ENCODE data around the gene TGIF2. TPM values are rescaled to one million over a fixed set of nuclear protein-coding genes. Genes with fewer than 3 reads are reported as not detected.

The TGIF2 gene
- total RNA-seq, 1 donor from 2014 or later: 43.5 TPM

DNA sequence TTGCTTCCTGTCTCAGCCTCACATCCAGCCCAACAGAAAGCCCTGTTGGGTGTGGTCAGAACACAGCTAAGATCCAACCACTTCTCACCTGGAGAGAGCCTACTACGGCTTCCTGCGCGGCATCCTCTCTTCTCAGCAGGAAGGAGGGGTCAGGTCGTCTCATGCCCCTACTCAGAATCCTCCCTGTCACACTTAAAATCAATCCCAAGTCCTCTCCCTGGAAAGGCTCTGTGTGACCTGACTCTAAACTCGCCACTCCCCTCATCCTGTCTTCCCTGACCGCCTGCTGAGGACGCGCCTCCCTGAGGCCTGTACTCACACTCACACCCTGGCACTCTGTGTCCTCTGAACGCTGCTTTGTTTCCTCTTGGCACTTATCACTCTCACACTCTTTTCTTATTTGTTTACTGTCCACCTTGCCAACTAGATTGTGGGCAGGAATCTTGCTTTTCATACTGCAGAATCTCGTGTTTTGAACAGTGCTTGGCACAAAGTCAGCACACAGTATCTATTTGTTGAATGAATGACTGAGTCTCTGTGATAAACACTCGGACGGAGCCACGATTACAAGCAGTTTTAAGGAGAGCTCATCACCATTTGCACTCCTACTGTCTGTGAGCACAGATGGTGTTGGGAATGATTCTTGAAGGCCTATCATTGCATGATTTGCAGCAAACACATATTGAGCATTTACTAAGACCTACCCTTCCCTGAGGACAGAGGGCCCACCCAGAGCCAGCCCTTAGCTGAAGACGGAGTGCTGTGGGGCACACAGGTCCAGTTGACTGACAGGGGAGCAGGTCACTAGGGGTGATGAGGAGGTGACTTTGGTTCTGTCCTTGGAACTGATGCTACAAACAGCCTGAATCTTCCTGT, 50.9 kb downstream of the TGIF2 start:
- H3K4me3 Mint-ChIP-seq: no peak overlapping the region
- no peaks in the 10 kb centered on the region for H3K27me3 Mint-ChIP-seq
- no peaks in the 10 kb centered on the region for H3K36me3 Mint-ChIP-seq
- peaks cover 8% of the 10 kb centered on the region for H3K4me1 Mint-ChIP-seq (ENCODE audit: unreplicated experiment)
- H3K27ac Mint-ChIP-seq: no peak overlapping the region
- no peaks in the 10 kb centered on the region for H3K9me3 Mint-ChIP-seq
- DNase-seq (ENCODE audit: extremely low spot score, unreplicated experiment): no peak
- TF ChIP-seq CTCF (conservative IDR thresholded peaks at IDR 0.05): no peak

DNA sequence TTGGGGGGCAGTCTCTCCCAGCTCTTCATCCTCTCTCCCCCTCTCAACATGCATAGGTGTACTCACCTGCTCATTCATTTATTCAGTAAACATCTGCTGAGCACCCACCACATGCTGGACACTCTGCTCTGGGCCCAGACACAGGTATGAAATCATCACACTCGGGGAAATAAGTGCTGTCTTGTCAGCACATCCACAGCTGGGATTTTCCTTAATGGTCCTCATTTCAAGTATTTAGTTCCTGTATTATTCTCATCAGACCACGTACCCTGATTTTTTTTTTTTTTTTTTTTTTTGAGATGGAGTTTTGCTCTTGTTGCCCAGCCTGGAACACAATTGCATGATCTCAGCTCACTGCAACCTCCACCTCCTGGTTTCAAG, 51.5 kb downstream of the TGIF2 start:
- Mint-ChIP-seq H3K36me3 (no peaks in the 10 kb centered on the region), H3K4me3 (no peak overlapping the region)

DNA sequence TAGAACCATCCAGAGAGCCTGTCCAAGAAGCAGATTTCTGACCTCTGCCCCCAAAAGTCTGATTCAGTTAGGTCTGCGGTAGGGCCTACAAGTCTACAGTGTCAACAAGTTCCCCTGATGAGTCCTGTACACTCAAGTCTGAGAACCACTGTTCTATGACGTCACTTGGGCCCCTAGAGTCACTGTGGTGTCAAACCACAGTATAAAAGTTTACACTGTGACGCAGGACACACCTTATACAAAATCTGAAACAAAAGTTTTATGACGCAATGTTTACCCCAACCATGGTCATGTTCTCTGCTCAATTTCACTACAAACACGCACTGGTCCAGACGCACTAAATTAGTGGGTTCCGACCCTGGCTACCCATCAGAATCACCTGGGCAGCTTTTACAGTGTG, 54.7 kb downstream of the TGIF2 start:
- peaks cover 8% of the 10 kb centered on the region for H3K4me1 Mint-ChIP-seq (ENCODE audit: unreplicated experiment)
- H3K27ac Mint-ChIP-seq: no peak overlapping the region
- H3K36me3 Mint-ChIP-seq: no peaks in the 10 kb centered on the region
- no peak for TF ChIP-seq CTCF (conservative IDR thresholded peaks at IDR 0.05)
- DNase-seq (ENCODE audit: extremely low spot score, unreplicated experiment): no peak
- no peaks in the 10 kb centered on the region for H3K9me3 Mint-ChIP-seq
- H3K27me3 Mint-ChIP-seq: no peaks in the 10 kb centered on the region
- no peak overlapping the region for H3K4me3 Mint-ChIP-seq

More for the DNA sequence above, 51.5 kb downstream of the TGIF2 start:
- Mint-ChIP-seq H3K27me3 (no peaks in the 10 kb centered on the region), H3K9me3 (no peaks in the 10 kb centered on the region), H3K27ac (no peak overlapping the region), H3K4me1 (ENCODE audit: unreplicated experiment) (peaks cover 8% of the 10 kb centered on the region)
- no peak for TF ChIP-seq CTCF (conservative IDR thresholded peaks at IDR 0.05)
- no peak for DNase-seq (ENCODE audit: extremely low spot score, unreplicated experiment)

DNA sequence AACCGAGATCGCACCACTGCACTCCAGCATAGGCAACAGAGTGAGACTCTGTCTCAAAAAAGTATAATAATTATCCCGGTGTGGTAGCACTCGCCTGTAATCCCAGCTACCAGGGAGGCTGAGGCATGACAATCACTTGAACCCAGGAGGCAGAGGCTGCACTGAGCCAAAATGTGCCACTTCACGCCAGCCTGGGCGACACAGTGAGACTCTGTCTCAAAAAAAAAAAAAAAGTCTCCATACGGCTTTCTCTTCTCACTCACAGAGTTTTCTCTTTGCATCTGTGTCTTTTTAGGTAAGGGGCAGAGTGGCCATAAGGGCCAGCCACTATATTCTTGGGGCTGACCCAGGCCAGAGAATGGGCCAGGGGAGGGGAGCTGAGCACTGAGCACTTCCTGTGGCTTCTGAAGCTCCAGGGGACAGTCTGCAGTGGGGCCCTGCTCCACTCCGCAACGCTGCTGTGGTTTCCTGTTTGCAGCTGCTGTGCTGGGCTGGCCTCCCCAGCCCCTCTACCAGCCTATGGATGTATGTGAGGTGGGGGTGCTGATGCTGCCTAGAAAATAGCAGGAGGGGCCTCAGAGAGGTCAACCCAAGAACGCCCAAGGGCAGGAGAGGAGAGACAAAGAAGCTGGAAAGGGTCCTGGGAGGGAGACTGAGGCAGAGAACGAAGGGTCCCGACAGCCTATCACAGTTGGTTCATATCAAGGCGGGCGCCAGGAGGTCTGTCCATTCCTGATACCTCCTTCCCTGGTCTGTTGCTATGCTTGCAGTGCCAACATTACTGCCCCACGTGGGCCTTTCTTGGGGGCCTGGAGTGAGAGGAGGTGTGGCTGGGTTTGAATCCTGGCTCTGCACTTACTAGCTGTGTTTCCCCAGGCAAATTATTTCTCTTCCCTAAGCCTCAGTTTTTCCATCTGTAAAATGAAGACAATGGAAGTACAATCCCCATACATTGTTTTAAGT, 56.6 kb downstream of the TGIF2 start:
- Mint-ChIP-seq H3K27me3 (no peaks in the 10 kb centered on the region), H3K4me3 (no peak overlapping the region), H3K27ac (no peak overlapping the region), H3K36me3 (no peaks in the 10 kb centered on the region), H3K9me3 (no peaks in the 10 kb centered on the region), H3K4me1 (ENCODE audit: unreplicated experiment) (no peaks in the 10 kb centered on the region)
- no peak for DNase-seq (ENCODE audit: extremely low spot score, unreplicated experiment)
- no peak for TF ChIP-seq CTCF (conservative IDR thresholded peaks at IDR 0.05)

DNA sequence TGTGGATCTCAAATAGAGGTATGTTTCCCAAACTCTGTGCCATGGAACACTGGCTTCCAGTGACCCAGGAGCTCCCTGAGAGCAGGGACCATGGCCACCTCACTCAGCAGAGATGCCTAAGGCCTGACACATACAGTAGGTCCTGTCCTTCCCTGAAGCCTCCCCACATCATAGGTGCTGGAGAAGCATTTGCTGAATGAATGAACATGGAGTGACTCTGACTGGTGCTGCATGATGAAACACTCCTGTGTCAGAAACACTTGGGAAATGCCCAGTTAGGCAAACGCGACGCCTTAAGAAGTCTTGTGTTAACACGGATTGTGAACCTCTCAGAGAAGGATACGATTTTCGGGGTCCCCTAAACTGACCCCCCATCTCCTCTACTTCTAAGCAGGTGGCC, 58.2 kb downstream of the TGIF2 start:
- TF ChIP-seq CTCF (conservative IDR thresholded peaks at IDR 0.05): no peak
- Mint-ChIP-seq H3K4me1 (ENCODE audit: unreplicated experiment) (no peaks in the 10 kb centered on the region), H3K27ac (no peak overlapping the region), H3K9me3 (no peaks in the 10 kb centered on the region), H3K27me3 (no peaks in the 10 kb centered on the region), H3K36me3 (no peaks in the 10 kb centered on the region), H3K4me3 (no peak overlapping the region)
- DNase-seq (ENCODE audit: extremely low spot score, unreplicated experiment): no peak

Measured in type B pancreatic cell (in vitro differentiated cells).